Peyer's patch (tissue), 4 donors: ENCODE data around the gene CORO2A. TPM values are rescaled to one million over a fixed set of nuclear protein-coding genes. Genes with fewer than 3 reads are reported as not detected.
A peak's percentile ranks its signal among the peaks of the same experiment; 100 is the strongest.

Experiments used
- DNase-seq, 3 donors: peaks; one replicate each; pipeline ENCODE4 v3.0.0-alpha.2; 2017 to 2019
- H3K27ac ChIP-seq, 4 donors: fragments of 200-600 bp; sonication (generic); one replicate each; pipeline ENCODE4 v1.5.1; 2016 to 2019
- H3K27me3 ChIP-seq, 2 donors: fragments of 200-600 bp; sonication (generic); one replicate each; pipeline ENCODE4 v1.5.1; 2019
- H3K36me3 ChIP-seq, 3 donors: fragments of 200-600 bp; sonication (generic); one replicate each; pipeline ENCODE4 v1.5.1; 2016 to 2019
- H3K4me1 ChIP-seq, 4 donors: fragments of 200-600 bp; sonication (generic); one replicate each; pipeline ENCODE4 v1.5.1; 2016 to 2019
- H3K4me3 ChIP-seq, 4 donors: fragments of 200-600 bp; sonication (generic); 1 replicate in 3 of 4; 2 replicates in 1 of 4; pipeline ENCODE4 v1.5.1; 2016 to 2019; ENCODE audit warnings: mild to moderate bottlenecking in 1 of 4
- H3K9me3 ChIP-seq, 4 donors: fragments of 200-600 bp; sonication (generic); one replicate each; pipeline ENCODE4 v1.5.1; 2016 to 2019; ENCODE audit warnings: mild to moderate bottlenecking in 1 of 4
- CTCF ChIP-seq, 6 experiments: fragments of 450-650 bp in 4 of 6; fragments of 200-600 bp in 2 of 6; sonication (generic) in 1 of 6; IDR thresholded peaks; one replicate each; pipeline ENCODE4 v1.5.1; 2017 to 2019; ENCODE audit warnings: antibody characterized with exemption in 6 of 6, mild to moderate bottlenecking in 3 of 6, moderate library complexity in 1 of 6
- POLR2A ChIP-seq, 2 donors: fragments of 450-650 bp; IDR thresholded peaks; one replicate each; pipeline ENCODE4 v1.5.1; 2017; ENCODE audit warnings: antibody characterized with exemption in 2 of 2, mild to moderate bottlenecking in 2 of 2, moderate library complexity in 2 of 2
- total RNA-seq, 4 donors: library from RNA; depleted of rRNA; stranded (reverse); fragments of >200 nt; gene quantifications; one replicate each; pipeline ENCODE4 v1.1.0, GENCODE V29; 2016

The CORO2A gene
- total RNA-seq, 4 donors from 2014 or later: 15.7 to 99.6 (median 91.9) TPM

GRCh38 chr9:98191671-98192502 is 550 bp downstream of the CORO2A start:
- peak; percentile 85 to 88 for TF ChIP-seq POLR2A (IDR thresholded peaks at IDR 0.05)
- TF ChIP-seq CTCF (IDR thresholded peaks at IDR 0.05): no peak
- H3K9me3 ChIP-seq: no peaks in the 10 kb centered on the region
- peak overlapping the region; percentile 70 to 95 (median 85) for H3K27ac ChIP-seq
- H3K4me1 ChIP-seq: peaks cover 0 to 6% (median 0%) of the 10 kb centered on the region in 4 donors
- H3K27me3 ChIP-seq: no peaks in the 10 kb centered on the region
- peak overlapping the region; percentile 45 to 87 (median 76) for H3K4me3 ChIP-seq
- H3K36me3 ChIP-seq: no peaks in the 10 kb centered on the region
- peak; percentile 43 to 83 (median 79) for DNase-seq

- DNase-seq: no peak
- H3K9me3 ChIP-seq: no peaks in the 10 kb centered on the region
- TF ChIP-seq POLR2A (IDR thresholded peaks at IDR 0.05) (no peak), CTCF (IDR thresholded peaks at IDR 0.05) (no peak)
- H3K4me3 ChIP-seq: peak overlapping the region in 3 of 4 donors; percentile 70 to 87 (median 82)
- H3K27me3 ChIP-seq: no peaks in the 10 kb centered on the region
- peak overlapping the region in 3 of 4 donors; percentile 70 to 95 (median 90) for H3K27ac ChIP-seq
- H3K36me3 ChIP-seq: no peaks in the 10 kb centered on the region
- peaks cover 0 to 6% (median 0%) of the 10 kb centered on the region in 4 donors for H3K4me1 ChIP-seq
Measured at GRCh38 chr9:98191181-98191608, 1.2 kb downstream of the CORO2A start.

GRCh38 chr9:98190757-98191105 is 1.7 kb downstream of the CORO2A start:
- no peaks in the 10 kb centered on the region for H3K36me3 ChIP-seq
- peak overlapping the region in 3 of 4 donors; percentile 70 to 95 (median 90) for H3K27ac ChIP-seq
- no peaks in the 10 kb centered on the region for H3K9me3 ChIP-seq
- no peak for TF ChIP-seq POLR2A (IDR thresholded peaks at IDR 0.05)
- TF ChIP-seq CTCF (IDR thresholded peaks at IDR 0.05): no peak
- no peak for DNase-seq
- H3K27me3 ChIP-seq: no peaks in the 10 kb centered on the region
- peaks cover 0 to 6% (median 1%) of the 10 kb centered on the region in 4 donors for H3K4me1 ChIP-seq
- peak overlapping the region in 2 of 4 donors; percentile 70 to 87 for H3K4me3 ChIP-seq

- no peak for TF ChIP-seq CTCF (IDR thresholded peaks at IDR 0.05)
- TF ChIP-seq POLR2A (IDR thresholded peaks at IDR 0.05): no peak
- no peaks in the 10 kb centered on the region for H3K27me3 ChIP-seq
- DNase-seq: no peak
- H3K9me3 ChIP-seq: no peaks in the 10 kb centered on the region
- peak overlapping the region in 1 of 4 donors; percentile 4 for H3K4me3 ChIP-seq
- H3K4me1 ChIP-seq: peaks cover 0 to 8% (median 3%) of the 10 kb centered on the region in 4 donors
- peak overlapping the region in 3 of 4 donors; percentile 30 to 95 (median 90) for H3K27ac ChIP-seq
- no peaks in the 10 kb centered on the region for H3K36me3 ChIP-seq
Measured at GRCh38 chr9:98189412-98189811, 3.0 kb downstream of the CORO2A start.

GRCh38 chr9:98187926-98188325 is 4.5 kb downstream of the CORO2A start:
- no peaks in the 10 kb centered on the region for H3K36me3 ChIP-seq
- H3K27ac ChIP-seq: no peak overlapping the region
- no peak for TF ChIP-seq POLR2A (IDR thresholded peaks at IDR 0.05)
- TF ChIP-seq CTCF (IDR thresholded peaks at IDR 0.05): no peak
- peaks cover 0 to 16% (median under 1%) of the 10 kb centered on the region in 4 donors for H3K4me1 ChIP-seq
- DNase-seq: no peak
- H3K4me3 ChIP-seq: no peak overlapping the region
- H3K27me3 ChIP-seq: no peaks in the 10 kb centered on the region
- H3K9me3 ChIP-seq: no peaks in the 10 kb centered on the region
